Islet of Langerhans (tissue), 1 donor: Measurements from ENCODE around the gene PTPRR.
A peak's percentile ranks its signal among the peaks of the same experiment; 100 is the strongest.

Source experiments
- FAIRE-seq: peaks from one replicate; lab custom pipeline; 2011; peaks lifted over from hg19 to GRCh38; lab: Jason Lieb, UNC

Gene PTPRR

GRCh38 chr12:70918321-70918720, 2.2 kb downstream of the PTPRR start:
- FAIRE-seq = no peak

GRCh38 chr12:70910666-70911065, 9.9 kb downstream of the PTPRR start:
- FAIRE-seq = no peak

- no peak for FAIRE-seq
Observed at GRCh38 chr12:70908978-70909377, 11.6 kb downstream of the PTPRR start.

- no peak for FAIRE-seq
Observed at GRCh38 chr12:70907412-70907811, 13.1 kb downstream of the PTPRR start.

- no peak for FAIRE-seq
Observed at GRCh38 chr12:70895956-70896355, 24.6 kb downstream of the PTPRR start.

- no peak for FAIRE-seq
Observed at GRCh38 chr12:70892593-70892992, 27.9 kb downstream of the PTPRR start.

GRCh38 chr12:70890895-70891832, 29.4 kb downstream of the PTPRR start:
- FAIRE-seq = no peak

GRCh38 chr12:70885956-70886355, 34.6 kb downstream of the PTPRR start:
- FAIRE-seq = no peak

- FAIRE-seq = no peak
Observed at GRCh38 chr12:70883855-70884254, 36.7 kb downstream of the PTPRR start.

- no peak for FAIRE-seq
Observed at GRCh38 chr12:70880744-70881143, 39.8 kb downstream of the PTPRR start.

GRCh38 chr12:70876952-70877351, 43.6 kb downstream of the PTPRR start:
- no peak for FAIRE-seq

- FAIRE-seq = no peak
Observed at GRCh38 chr12:70875628-70876027, 44.9 kb downstream of the PTPRR start.

- FAIRE-seq = no peak
Observed at GRCh38 chr12:70854881-70855568, 65.5 kb downstream of the PTPRR start.

GRCh38 chr12:70854138-70854537, 66.4 kb downstream of the PTPRR start:
- no peak for FAIRE-seq

- no peak for FAIRE-seq
Observed at GRCh38 chr12:70853326-70853725, 67.2 kb downstream of the PTPRR start.

- no peak for FAIRE-seq
Observed at GRCh38 chr12:70852416-70853150, 68.0 kb downstream of the PTPRR start.

GRCh38 chr12:70849265-70849960, 71.1 kb downstream of the PTPRR start:
- peak; percentile 81 for FAIRE-seq

GRCh38 chr12:70847871-70848270, 72.7 kb downstream of the PTPRR start:
- FAIRE-seq = no peak

- FAIRE-seq = no peak
Observed at GRCh38 chr12:70845268-70845667, 75.3 kb downstream of the PTPRR start.

GRCh38 chr12:70843363-70843762, 77.2 kb downstream of the PTPRR start:
- FAIRE-seq = no peak

- no peak for FAIRE-seq
Observed at GRCh38 chr12:70842942-70843341, 77.6 kb downstream of the PTPRR start.

- no peak for FAIRE-seq
Observed at GRCh38 chr12:70842136-70842535, 78.4 kb downstream of the PTPRR start.
